Measurements from ENCODE around the gene PSMB7. TPM values are rescaled to one million over a fixed set of nuclear protein-coding genes. Genes with fewer than 3 reads are reported as not detected.

PSMB7 gene
- total RNA-seq, 1 experiment from 2014 or later, result 187 TPM

GRCh38 chr9:124376329-124376728 is 38.9 kb downstream of the PSMB7 start:
- peaks cover 6% of the 10 kb centered on the region for H3K9me3 Mint-ChIP-seq
- ATAC-seq, result no peak
- H3K4me3 Mint-ChIP-seq, result no peak overlapping the region
- TF ChIP-seq ERG (CRISPR knock-in tag; IDR thresholded peaks at IDR 0.05) (no peak), IRF1 (CRISPR knock-in tag; IDR thresholded peaks at IDR 0.05) (no peak), E2F5 (CRISPR knock-in tag; IDR thresholded peaks at IDR 0.05) (no peak), GABPB1 (CRISPR knock-in tag; IDR thresholded peaks at IDR 0.05) (no peak), ELF4 (CRISPR knock-in tag; IDR thresholded peaks at IDR 0.05; ENCODE audit: low read depth) (no peak), ZNF423 (CRISPR knock-in tag; IDR thresholded peaks at IDR 0.05) (no peak), NFATC4 (CRISPR knock-in tag; IDR thresholded peaks at IDR 0.05) (no peak), EMX1 (CRISPR knock-in tag; IDR thresholded peaks at IDR 0.05) (no peak), E2F4 (CRISPR knock-in tag; IDR thresholded peaks at IDR 0.05; ENCODE audit: borderline replicate concordance, low read depth) (no peak), IRF2 (CRISPR knock-in tag; IDR thresholded peaks at IDR 0.05; ENCODE audit: borderline replicate concordance, low read depth) (no peak), ZSCAN18 (CRISPR knock-in tag; IDR thresholded peaks at IDR 0.05) (no peak), ZNF281 (CRISPR knock-in tag; IDR thresholded peaks at IDR 0.05) (no peak), GRHL2 (CRISPR knock-in tag; IDR thresholded peaks at IDR 0.05; ENCODE audit: insufficient replicate concordance, severe bottlenecking) (no peak), ZNF416 (CRISPR knock-in tag; IDR thresholded peaks at IDR 0.05) (no peak), FOXP1 (CRISPR knock-in tag; IDR thresholded peaks at IDR 0.05; ENCODE audit: borderline replicate concordance) (no peak), CTCF (IDR thresholded peaks at IDR 0.05) (no peak), CDX4 (CRISPR knock-in tag; IDR thresholded peaks at IDR 0.05; ENCODE audit: borderline replicate concordance) (no peak)
- no peak overlapping the region for H3K27ac Mint-ChIP-seq
- ChIA-PET CTCF (interaction anchor here (0.6 to 1.8 kb wide), 5 partner anchors 8 to 464 kb away, joined by 3 to 5 read pairs (median 3); no protein-coding TSS in a partner anchor), POLR2A (no interaction called here)
- DNase-seq (ENCODE audit: low spot score), result no peak
- peaks cover 8% of the 10 kb centered on the region for H3K4me1 Mint-ChIP-seq
- H3K27me3 Mint-ChIP-seq (ENCODE audit: low read depth), result no peaks in the 10 kb centered on the region
- H3K36me3 Mint-ChIP-seq, result peaks cover 19% of the 10 kb centered on the region

Data from WTC11 (cell line).